HEK293T (cell line): Measurements from ENCODE around the gene NRP1.

Source experiments
- ARNT ChIP-seq: fragments of 450-650 bp; IDR thresholded peaks from 2 replicates; pipeline ENCODE4 v1.6.1; 2017; ENCODE audit warnings: mild to moderate bottlenecking
- BHLHE40 ChIP-seq: fragments of 450-650 bp; IDR thresholded peaks from 2 replicates; pipeline ENCODE4 v1.6.1; 2016; ENCODE audit warnings: mild to moderate bottlenecking, moderate library complexity, borderline replicate concordance
- CTBP1 ChIP-seq: fragments of 450-650 bp; IDR thresholded peaks from 2 replicates; pipeline ENCODE4 v1.6.1; 2016; ENCODE audit warnings: borderline replicate concordance
- ELF4 ChIP-seq: fragments of 450-650 bp; IDR thresholded peaks from 2 replicates; pipeline ENCODE4 v1.6.1; 2017; ENCODE audit warnings: antibody characterized with exemption
- FOXA1 ChIP-seq: fragments of 450-650 bp; IDR thresholded peaks from 2 replicates; pipeline ENCODE4 v1.6.1; 2016; ENCODE audit warnings: mild to moderate bottlenecking
- FOXK2 ChIP-seq: fragments of 450-650 bp; IDR thresholded peaks from 2 replicates; pipeline ENCODE4 v1.6.1; 2016; ENCODE audit warnings: mild to moderate bottlenecking
- FOXM1 ChIP-seq: fragments of 450-650 bp; IDR thresholded peaks from 2 replicates; pipeline ENCODE4 v1.6.1; 2017; ENCODE audit warnings: mild to moderate bottlenecking, borderline replicate concordance
- L3MBTL2 ChIP-seq: fragments of 450-650 bp; conservative IDR thresholded peaks from 2 replicates; pipeline ENCODE4 v1.6.1; 2016; ENCODE audit warnings: mild to moderate bottlenecking
- PKNOX1 ChIP-seq: fragments of 450-650 bp; IDR thresholded peaks from 2 replicates; pipeline ENCODE4 v1.6.1; 2016
- SP1 ChIP-seq: fragments of 450-650 bp; IDR thresholded peaks from 2 replicates; pipeline ENCODE4 v1.6.1; 2017
- SUZ12 ChIP-seq: fragments of 450-650 bp; IDR thresholded peaks from 2 replicates; pipeline ENCODE4 v1.6.1; 2016; ENCODE audit warnings: mild to moderate bottlenecking
- TARDBP ChIP-seq: fragments of 450-650 bp; IDR thresholded peaks from 2 replicates; pipeline ENCODE4 v1.6.1; 2016
- ZNF384 ChIP-seq: fragments of 450-650 bp; IDR thresholded peaks from 2 replicates; pipeline ENCODE4 v1.6.1; 2016

DNA sequence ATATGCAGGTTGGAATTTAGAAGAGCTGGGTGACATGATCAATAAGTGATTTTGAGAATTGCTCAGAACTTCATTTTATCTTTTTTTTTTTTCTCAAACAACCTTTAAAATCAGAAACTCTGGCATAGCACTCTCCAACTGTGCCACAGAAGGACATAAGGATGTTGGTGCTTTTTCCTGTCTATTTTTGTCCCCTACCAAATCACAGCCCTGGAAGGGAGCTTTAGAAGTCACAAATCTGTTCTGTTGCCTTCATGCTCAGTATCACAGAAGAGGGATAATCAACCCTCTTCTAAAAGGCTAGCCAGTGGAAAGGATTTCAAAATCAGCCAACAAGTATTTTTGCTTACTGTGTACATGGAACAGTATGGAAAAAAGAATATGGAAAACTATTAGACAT is 14.8 kb upstream of the NRP1 start:
- TF ChIP-seq L3MBTL2 (no peak), FOXK2 (no peak), BHLHE40 (no peak), ARNT (no peak), TARDBP (no peak), SP1 (no peak), SUZ12 (no peak), FOXA1 (no peak), PKNOX1 (no peak), ZNF384 (no peak), FOXM1 (no peak), CTBP1 (no peak), ELF4 (no peak)
